GM19467 (cell line): ENCODE results near the gene TTC1.
"Not testable (repeated sequence)": the region's sequence is repeated elsewhere in the genome, so short reads cannot be mapped to it uniquely, and the experiment has no call there.

Experiments
- ATAC-seq: cut with Tn5 transposase; IDR thresholded peaks from one replicate; pipeline ENCODE4 v1.9.1; 2021; ENCODE audit warnings: mild to moderate bottlenecking, moderate library complexity; ENCODE audit not compliant: unreplicated experiment

TTC1 gene

GRCh38 chr5:160039810-160040470 is 31.0 kb downstream of the TTC1 start:
- no peak for ATAC-seq

- ATAC-seq = no peak
Observed at GRCh38 chr5:160040471-160040835, 31.5 kb downstream of the TTC1 start.

- no peak for ATAC-seq
Observed at GRCh38 chr5:160042671-160043070, 33.7 kb downstream of the TTC1 start.

GRCh38 chr5:160044391-160044804 is 35.5 kb downstream of the TTC1 start:
- ATAC-seq = no peak

- no peak for ATAC-seq
Observed at GRCh38 chr5:160044967-160045366, 36.0 kb downstream of the TTC1 start.

- ATAC-seq = no peak
Observed at GRCh38 chr5:160047423-160047822, 38.5 kb downstream of the TTC1 start.

- ATAC-seq = no peak
Observed at GRCh38 chr5:160048131-160048530, 39.2 kb downstream of the TTC1 start.

GRCh38 chr5:160049099-160049498 is 40.2 kb downstream of the TTC1 start:
- no peak for ATAC-seq

GRCh38 chr5:160054047-160054446 is 45.1 kb downstream of the TTC1 start:
- no peak for ATAC-seq

- ATAC-seq = no peak
Observed at GRCh38 chr5:160054831-160055230, 45.9 kb downstream of the TTC1 start.

GRCh38 chr5:160057256-160057655 is 48.3 kb downstream of the TTC1 start:
- ATAC-seq = no peak

GRCh38 chr5:160060001-160060400 is 51.1 kb downstream of the TTC1 start:
- no peak for ATAC-seq

GRCh38 chr5:160061770-160062169 is 52.8 kb downstream of the TTC1 start:
- ATAC-seq = no peak

- ATAC-seq = no peak
Observed at GRCh38 chr5:160064417-160064810, 55.5 kb downstream of the TTC1 start.

GRCh38 chr5:160064995-160065614 is 56.2 kb downstream of the TTC1 start:
- no peak for ATAC-seq

GRCh38 chr5:160069120-160069519 is 60.2 kb downstream of the TTC1 start:
- not testable (repeated sequence) for ATAC-seq

GRCh38 chr5:160071516-160071915 is 62.6 kb downstream of the TTC1 start:
- ATAC-seq = no peak

- ATAC-seq = no peak
Observed at GRCh38 chr5:160071916-160072315, 63.0 kb downstream of the TTC1 start.

- ATAC-seq = no peak
Observed at GRCh38 chr5:160075073-160075472, 66.1 kb downstream of the TTC1 start.

- ATAC-seq = no peak
Observed at GRCh38 chr5:160076997-160077396, 68.1 kb downstream of the TTC1 start.

- ATAC-seq = no peak
Observed at GRCh38 chr5:160079753-160080152, 70.8 kb downstream of the TTC1 start.

GRCh38 chr5:160081495-160081894 is 72.6 kb downstream of the TTC1 start:
- no peak for ATAC-seq
